Measurements from ENCODE around the gene PUS10.

Gene PUS10

DNA sequence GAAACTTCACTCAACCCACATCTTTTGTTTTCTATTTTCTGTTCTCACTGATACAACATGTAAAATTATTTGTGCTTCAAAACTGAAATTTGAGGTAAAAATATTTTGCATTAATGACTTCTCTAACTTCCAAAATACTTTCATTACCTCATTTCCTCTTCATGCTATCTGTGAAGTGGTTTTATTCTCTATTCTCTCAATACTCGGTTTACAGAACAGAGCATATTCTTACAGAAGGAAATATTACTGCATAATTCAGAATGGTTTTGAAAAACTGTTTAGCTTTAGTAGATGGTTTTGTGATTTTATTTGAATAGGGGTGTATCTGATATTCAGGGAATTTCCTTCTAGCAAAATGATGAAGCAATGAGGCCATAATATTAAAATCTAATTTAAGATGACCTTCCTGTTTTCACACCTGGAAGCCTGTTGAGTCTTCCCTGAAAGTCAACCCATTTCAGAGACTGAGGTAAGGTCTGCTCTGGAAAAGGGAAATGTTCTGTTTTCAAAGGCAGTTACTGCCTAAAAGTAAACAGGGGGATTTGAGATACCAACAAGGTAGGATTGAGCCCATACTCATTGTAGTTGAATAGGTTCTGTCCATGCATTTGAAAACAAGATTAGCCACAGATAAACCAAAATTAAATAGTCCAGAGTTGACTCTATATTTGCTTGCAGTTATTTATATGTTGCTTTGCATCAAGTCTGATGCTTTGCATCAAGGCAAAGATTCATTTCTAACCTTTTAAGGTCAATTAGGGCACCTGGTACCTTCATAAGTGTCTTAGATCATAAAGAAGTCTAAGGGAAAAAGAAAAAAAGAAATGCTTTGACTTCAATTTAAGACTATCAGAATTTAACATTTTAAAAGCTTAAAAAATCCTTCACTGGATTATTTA, 51.3 kb downstream of the PUS10 start:
- DNase-seq, result no peak

DNA sequence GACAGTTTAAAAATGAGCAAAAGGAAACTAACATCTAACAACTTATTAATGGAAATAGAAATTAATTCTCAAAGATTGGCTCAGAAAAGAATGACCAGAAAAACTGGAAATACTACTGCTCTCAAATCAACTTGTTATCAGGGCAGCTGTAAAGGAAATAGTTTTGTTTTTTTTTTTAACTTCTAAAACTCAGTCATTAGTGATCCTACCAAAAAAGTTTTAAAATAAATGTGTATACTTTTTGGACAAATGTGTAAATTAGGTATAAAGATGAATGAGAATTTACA, 52.6 kb downstream of the PUS10 start:
- no peak for DNase-seq

DNA sequence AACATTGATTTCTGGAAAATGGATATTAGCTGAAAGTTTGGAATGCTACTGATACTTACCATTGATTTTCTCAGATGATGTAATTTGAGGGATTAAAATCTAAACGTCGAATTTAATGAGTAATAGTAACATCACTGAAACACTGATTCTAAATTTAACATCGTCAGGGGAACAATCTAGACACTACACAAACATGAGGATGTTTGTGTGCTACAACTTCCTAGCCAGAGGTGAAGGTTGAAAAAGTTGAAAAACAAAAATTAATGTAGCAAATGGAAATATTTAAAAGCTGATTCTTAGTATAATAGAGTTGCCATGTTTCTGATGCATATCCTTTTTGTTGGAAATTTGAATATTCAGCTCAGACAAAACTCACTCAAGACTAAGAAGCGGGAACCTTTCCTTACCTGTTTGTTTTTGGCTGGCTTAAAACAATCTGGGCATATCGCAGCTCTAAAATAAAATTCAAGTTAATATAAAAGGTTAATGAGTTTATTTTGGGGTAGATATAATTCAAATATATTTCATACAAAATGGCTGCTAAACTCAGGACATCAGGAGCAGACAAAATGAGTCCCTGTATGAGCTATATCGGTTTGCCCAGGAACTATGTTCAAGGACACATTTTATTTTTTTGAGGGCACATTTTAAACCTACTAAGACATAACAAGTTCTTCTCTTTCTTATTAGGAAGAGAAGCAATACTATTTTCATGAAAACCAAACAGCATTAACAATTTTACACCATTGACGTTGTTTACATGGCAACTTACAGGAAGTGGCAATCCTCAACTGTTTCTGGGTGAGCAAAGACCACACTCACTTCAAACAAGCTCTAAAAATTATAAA, 53.2 kb downstream of the PUS10 start:
- no peak for DNase-seq

DNA sequence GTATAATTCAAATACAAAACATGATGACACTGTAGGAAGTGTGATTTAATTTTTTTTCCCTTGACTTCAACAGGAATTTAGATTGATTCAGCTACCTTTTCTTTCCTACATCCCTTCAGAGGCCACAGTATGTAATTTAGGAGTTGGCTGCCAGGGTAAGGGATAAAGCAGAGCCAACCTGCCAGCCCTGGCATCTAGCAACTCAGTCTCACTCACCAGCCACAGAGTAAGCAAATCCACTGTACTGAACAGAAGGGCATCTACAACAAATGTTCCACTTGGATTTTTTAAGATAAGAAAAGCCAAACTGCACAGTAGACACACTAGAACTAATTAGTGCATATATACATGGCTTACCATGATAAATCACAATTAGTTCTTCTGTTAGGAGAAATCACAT, 54.9 kb downstream of the PUS10 start:
- no peak for DNase-seq

DNA sequence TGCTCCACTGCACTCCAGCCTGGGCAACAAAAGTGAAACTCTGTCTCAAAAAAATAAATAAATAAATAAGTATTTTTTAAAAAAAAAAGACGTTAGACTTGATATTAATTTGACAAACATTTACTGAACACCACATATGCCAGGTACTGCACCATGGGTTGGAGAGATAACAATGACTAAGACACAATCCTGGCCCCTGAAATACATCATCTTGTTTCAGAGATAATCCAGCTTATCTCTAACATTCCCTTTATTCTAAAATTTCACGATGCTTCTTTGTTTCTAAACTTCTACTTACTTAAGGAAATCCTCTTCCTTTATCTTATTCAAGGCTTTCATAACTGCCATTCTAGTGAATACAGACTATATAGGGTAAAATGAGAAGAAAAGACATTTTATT, 55.5 kb downstream of the PUS10 start:
- no peak for DNase-seq

DNA sequence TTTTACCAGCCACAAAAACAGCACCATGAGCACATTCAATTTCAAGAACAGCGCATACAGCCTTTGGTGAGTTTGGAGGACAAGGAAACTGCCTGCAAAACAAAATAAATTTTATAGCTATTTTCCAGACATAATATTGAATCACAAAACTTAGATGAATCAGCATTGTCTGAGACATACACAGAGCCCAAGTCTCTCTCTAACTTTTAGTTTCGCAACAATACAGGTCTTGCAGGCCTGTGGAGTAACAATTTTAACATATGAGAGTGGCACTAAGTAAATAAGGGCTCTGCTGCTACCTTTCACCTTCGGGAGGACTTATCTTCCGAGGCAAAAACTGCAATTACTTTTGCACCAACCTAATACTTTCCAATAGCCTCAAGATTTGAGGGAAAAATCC, 56.6 kb downstream of the PUS10 start:
- DNase-seq, result peak; percentile 8

DNA sequence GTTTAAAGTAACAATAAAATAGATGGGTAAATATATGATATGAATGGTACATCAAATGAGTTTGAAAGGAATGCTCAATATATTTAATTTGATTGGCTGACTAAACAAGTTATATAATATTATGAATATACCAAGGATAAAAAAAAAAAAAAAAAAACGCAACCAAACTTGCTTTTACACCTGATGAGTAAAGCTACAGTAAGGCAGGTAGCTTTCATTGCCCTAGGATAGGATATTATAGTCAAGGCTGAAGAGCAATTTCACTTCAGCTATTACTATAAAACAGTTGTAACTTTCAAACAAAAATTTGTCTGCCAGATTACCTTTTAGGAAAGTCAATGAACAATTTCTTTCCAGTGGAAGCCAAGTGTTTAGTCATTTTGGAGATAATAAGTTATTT, 57.3 kb downstream of the PUS10 start:
- no peak for DNase-seq

DNA sequence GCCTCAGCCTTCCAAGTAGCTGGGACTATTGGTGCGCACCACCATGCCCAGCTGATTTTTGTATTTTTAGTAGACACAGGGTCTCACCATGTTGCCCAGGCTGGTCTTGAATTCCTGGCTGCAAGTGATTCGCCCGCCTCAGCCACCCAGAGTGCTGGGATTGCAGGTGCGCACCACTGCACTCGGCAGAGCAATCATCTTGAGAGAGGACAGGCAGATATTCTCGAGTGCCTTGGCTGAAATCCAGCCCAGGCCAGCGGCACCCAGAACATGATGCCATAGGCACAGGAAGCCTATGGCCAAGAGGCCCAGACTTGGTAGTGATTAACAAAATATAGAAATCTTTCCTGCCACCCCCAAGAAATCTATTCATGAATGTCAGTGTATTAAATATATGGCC, 58.6 kb downstream of the PUS10 start:
- DNase-seq, result no peak

DNA sequence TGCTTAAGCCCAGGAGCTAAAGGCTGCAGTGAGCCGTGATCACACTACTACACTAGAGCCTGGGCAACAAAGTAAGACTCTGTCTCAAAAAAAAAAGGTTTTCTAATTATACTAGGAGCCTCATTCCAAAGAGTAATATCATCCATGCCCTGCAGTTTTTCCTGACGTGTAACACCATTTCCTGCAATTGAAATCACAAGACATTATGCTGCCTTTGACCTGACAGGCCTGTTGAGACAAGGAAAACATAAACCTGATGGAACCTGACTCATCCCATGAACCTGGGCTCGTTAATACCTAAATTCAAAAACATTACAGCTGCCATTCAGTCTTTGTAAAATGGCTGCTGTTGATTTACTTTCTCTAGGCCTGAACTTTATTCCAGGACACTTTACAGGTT, 59.3 kb downstream of the PUS10 start:
- peak; percentile 57 for DNase-seq

DNA sequence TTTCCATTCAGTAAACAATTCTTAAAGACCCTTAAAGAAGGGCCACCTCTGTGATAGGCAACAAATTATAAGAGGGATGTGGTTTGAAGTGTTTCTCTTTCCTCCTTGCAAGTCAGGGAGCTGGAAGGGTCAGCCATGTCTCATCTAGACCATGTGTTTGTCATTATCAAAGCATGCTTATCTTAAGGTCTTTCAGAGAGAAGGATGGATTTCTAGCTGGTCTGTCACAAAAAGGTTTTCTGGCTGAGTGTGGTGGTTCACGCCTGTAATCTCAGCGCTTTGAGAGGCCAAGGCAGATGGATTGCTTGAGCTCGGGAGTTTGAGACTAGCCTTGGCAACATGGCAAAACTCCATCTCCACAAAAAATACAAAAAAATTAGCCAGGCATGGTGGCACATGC, 59.7 kb downstream of the PUS10 start:
- peak; percentile 38 for DNase-seq

DNA sequence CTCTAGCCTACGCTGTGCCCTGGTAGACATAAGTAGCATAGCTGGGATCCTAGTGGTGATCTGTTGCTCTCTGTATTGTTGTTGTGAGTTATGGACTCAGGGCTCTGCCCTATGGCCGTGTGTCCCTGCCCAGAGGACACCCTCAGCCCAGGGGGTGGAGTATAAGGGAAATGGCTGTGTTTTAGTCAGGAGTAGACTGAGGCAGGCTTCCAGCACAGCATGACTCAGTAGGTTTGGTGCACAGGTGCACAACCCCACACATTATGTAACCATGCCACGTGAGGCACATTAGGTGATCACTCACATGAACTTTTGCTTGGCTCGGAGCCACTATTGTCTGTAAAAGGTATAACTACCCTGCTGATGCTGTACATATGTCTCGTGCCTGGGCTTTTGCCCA, 60.4 kb downstream of the PUS10 start:
- no peak for DNase-seq

DNA sequence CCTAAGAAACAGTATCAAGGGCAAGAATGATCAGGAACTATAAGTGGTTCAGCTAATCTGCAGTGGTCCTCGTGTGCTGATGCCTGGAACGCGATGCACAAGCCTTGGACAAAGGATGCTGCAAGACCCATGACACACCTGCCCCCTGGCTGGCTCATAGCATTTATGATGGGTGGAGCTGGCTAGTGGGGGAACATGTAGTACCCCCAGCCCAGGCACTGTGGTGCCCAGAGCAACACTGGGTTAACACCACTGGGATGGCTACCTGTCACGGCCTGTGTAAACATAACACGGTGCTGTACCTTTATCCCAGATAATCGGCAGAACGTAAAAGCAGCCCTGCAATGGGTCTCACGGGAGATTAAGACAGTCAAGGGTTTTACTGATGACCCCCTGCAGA, 60.8 kb downstream of the PUS10 start:
- DNase-seq, result no peak

DNA sequence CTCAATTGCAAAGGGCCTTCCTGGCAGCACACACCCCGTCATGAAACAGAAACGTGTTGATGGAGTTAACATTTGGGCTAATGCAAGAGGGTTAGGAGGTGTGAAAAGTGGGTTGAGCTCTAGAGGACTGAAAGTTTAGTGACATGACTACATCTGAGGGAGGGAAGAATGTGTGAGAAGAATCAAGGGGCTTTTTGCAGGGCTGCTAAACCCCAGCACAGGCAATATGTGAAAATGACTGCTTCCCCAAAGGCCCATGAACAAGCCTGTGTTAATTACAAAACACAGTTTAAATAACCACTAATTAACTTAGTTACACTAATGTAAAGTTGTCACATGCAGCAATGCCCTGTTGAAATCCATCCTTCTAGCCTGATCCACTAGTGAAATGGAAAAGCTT, 63.9 kb downstream of the PUS10 start:
- DNase-seq, result no peak

DNA sequence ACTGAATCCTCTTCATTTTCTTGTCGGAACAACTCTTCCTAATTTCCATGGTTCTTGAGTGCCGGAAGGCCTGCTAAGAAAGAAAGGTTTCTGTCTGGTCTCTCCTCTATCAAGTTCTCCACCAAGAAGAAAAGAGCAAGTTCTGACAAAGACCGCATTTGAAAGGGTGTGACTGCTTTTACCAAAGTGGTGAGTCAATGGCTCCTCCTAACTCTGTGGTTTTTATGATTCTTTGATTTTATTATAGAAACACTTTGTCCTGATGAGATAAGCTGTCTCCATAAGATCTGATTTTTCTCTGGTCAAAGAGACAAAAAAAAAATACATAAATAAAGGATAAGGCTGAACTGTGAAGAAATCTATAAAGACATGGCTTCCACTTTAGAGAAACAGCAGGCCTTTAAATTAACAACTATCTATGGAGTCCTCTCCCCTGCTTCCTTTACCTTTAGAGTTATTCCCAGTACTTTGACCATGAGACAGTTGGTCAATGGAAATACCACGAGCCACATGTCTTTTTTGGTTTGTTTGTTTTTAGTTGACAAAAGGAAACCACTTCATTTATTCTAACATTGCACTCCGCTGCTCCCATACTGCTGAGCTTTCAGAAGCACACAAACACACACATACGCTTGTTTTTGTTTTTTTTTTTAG, 69.0 kb downstream of the PUS10 start:
- DNase-seq, result no peak

DNA sequence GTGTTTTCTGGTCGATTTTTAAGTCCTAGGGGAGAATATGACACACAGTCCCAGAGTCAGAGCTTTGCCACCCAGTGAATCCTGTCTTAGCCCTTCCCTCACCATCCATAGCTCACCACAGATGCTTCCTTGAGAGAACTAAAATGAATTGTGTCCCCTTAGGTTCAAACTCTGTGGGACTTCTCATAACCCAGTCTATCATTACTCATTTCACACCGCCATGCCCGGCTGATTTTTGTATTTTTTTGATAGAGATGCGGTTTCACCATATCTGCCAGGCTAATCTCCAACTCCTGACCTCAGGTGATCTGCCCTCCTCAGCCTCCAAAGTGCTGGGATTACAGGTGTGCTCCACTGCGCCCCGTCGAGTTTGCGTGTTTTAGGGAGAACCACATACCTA, 69.9 kb downstream of the PUS10 start:
- DNase-seq, result no peak

DNA sequence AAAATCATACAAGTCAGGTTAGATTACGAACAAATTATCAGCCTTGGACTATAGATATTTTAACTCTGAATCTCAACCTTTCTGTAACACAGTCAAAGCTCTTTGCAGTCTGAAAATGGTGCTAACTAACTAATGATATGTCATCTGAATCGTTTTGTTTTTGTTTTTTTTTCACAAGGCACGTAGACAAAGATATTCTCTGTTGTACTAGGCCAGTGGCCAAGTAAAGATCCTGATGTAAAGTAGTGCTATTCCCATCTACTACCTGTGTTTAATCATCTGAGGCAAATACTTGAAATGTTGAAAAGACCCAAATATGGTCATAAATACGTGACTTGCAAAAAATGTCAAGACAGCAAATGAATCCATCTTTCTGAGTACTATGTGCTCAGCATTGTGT, 71.0 kb downstream of the PUS10 start:
- DNase-seq, result no peak

DNA sequence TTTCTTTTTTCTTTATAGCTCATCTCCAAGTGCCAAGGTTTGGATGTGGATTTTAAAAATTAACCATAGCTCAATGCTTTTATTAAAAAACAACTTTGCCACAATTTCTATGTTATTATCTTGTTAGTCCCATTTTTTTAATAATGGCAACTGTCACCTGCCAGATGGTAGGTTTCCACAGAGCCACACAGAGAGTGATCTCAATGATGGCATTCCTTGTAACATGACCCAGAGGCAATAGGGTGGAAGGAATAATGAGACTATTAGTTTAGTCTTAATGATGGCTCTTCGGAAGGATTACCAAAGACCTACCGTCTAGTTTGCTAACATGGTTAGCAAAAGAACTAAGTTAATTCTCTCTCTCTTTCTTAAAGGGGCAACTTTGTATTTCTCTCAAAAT, 72.7 kb downstream of the PUS10 start:
- DNase-seq, result no peak

DNA sequence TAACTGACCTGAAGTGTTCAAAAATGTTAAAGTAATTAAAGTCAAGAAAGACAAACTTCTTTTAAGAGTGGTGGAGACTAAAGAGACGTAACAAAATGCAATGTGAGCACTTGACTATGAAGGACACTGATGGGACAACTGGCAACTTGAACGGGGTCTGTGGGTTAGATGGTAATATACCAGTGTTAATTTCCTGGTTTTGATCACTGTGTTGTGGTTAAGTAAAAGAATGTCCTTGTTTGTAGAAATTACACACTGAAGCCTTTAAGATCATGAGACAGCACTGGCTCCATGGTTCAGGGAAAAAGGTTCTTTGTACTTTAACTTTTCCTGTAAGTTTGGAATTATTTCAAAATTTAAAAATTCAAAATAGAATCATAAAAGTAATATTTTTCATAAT, 78.4 kb downstream of the PUS10 start:
- DNase-seq, result no peak

DNA sequence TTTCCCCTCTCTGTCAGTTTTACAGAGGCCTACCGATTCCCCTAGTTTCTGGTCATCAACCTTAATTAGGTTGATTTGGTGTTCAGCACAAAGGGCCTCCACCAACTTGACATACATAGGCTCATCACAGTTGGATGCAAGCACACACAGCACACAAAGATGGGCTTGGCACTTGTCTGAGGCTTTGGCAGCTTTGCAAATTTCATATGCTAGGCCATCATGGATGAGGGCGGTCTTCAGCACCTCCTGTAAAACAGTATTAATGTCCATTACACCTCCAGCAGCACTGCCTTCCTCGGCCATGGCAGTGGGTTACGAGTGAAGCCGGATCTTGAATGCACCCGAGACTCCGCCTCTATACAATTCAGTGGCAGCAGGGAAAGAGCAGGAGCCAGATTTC, 79.8 kb downstream of the PUS10 start:
- no peak for DNase-seq

DNA sequence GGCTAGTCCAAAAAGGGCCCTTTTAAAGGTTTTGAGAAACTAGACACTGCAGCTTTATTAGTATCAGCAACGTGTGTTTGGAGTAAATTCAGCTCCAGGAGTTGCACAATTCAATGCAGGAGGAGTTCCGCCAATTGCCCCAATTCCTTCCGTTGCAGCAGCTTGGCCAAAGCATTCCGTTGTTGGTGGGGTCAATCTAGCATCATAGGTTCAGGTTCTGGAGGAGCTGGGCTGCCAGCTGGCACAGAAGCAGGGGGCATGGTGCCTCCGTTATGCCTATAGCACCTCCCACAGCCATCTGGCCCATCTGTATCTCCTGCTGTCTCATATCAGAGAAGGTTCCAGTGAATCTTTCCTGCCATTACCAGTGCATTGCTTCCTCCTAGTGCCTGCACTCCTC, 81.3 kb downstream of the PUS10 start:
- no peak for DNase-seq

DNA sequence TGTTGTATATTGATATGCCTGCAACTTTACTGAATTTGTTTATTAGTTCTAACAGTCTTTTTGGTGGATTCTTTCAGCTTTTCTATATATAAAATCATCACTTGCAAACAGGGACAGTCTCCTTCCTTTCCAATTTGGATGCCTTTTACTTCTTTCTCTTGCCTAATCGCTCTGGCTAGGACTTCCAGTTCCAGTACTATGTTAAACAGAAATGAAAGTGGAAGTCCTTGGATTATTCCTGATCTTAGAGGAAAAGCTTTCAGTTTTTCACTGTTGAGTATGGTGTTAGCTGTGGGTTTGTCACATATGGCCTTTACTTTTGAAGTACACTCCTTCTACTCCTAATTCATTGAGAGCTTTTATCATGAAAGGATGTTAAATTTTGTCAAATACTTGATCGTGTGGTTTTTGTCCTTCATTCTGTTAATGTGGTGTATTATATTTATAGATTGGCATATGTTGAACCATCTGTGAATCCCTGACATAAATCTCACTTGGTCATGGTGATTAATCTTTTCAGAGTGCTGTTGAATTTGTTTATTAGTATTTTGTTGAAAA, 83.8 kb downstream of the PUS10 start:
- DNase-seq, result no peak

DNA sequence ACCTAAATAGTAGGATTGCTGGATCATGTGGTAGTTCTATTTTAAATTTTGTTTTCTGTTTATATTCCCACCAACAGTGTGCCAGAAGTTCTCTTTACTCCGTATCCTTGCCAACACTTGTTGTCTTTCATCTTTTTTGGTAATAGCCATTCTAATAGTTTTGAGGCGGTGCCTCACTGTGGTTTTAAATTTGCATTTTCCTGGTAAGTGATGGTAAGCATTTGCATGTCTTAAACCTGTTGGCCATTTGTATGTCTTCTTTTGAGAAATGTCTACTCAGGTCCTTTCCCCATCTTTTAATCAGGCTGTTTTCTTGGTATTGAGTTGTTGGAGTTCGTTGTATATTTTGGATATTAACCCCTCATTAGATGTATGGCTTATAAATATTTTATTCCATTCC, 85.1 kb downstream of the PUS10 start:
- no peak for DNase-seq

DNA sequence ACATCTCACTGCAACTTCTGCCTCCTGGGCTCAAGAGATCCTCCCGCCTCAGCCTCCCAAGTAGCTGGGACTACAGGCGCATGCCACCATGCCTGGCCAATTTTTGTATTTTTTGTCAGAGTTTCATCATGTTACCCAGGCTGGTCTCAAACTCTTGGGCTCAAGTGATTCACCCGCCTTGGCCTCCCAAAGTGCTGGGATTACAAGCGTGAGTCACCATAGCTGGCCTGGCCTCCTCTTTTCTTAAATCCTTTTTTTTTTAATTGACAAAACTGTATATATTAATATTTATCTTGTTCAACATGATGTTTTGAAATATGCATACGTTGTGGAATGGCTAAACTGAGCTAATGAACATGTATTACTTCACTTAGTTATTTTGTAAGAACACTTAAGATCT, 86.0 kb downstream of the PUS10 start:
- DNase-seq, result peak; percentile 43
